H1 (cell line): ENCODE results near the gene FAM43B. TPM values are rescaled to one million over a fixed set of nuclear protein-coding genes. Genes with fewer than 3 reads are reported as not detected.

Experiments used
- CTCF ChIA-PET: fragments of 300-600 bp; sonication (Branson Sonifier 250); formaldehyde crosslinking; loops from one replicate; lab custom pipeline; 2021; ENCODE audit not compliant: partially characterized antibody; lab: Charles Lee
- POLR2A ChIA-PET: fragments of 300-600 bp; sonication (Branson Sonifier 250); formaldehyde crosslinking; loops from one replicate; lab custom pipeline; 2021; ENCODE audit warnings: inconsistent platforms; ENCODE audit not compliant: partially characterized antibody; lab: Charles Lee
- DNase-seq, 2 experiments: peaks; one replicate each; pipeline versions ENCODE4 v3.0.0 to v3.0.0-alpha.2; 2010 to 2022; ENCODE audit warnings: low spot score in 2 of 2, low read depth in 1 of 2, mixed read lengths in 1 of 2
- FAIRE-seq: peaks from 2 replicates; lab custom pipeline; 2011; peaks lifted over from hg19 to GRCh38; lab: Jason Lieb, UNC
- H2AFZ ChIP-seq: 2 replicates; pipeline ENCODE4 v1.8.1; 2012; ENCODE audit warnings: low read length, inconsistent platforms
- H2AK5ac ChIP-seq: 2 replicates; pipeline ENCODE4 v1.6.1; 2013; ENCODE audit warnings: low read depth, low read length
- H2BK120ac ChIP-seq: replicated peaks from 2 replicates; pipeline ENCODE3; 2013; ENCODE audit warnings: low read depth, low read length, inconsistent platforms
- H2BK12ac ChIP-seq: 2 replicates; pipeline ENCODE4 v1.6.1; 2013; ENCODE audit warnings: low read depth, low read length
- H2BK15ac ChIP-seq: 2 replicates; pipeline ENCODE4 v1.6.1; 2013; ENCODE audit warnings: low read length
- H2BK20ac ChIP-seq: 2 replicates; pipeline ENCODE4 v1.6.1; 2013; ENCODE audit warnings: low read length
- H2BK5ac ChIP-seq: 2 replicates; pipeline ENCODE4 v1.6.1; 2013; ENCODE audit warnings: low read depth, low read length
- H3K14ac ChIP-seq: 2 replicates; pipeline ENCODE4 v1.6.1; 2013; ENCODE audit warnings: inconsistent platforms; ENCODE audit not compliant: insufficient read length
- H3K18ac ChIP-seq: 2 replicates; pipeline ENCODE4 v1.6.1; 2013; ENCODE audit warnings: low read length; ENCODE audit errors: extremely low read depth
- H3K23ac ChIP-seq: 2 replicates; pipeline ENCODE4 v1.6.1; 2013; ENCODE audit warnings: inconsistent platforms; ENCODE audit not compliant: insufficient read length
- H3K23me2 ChIP-seq: 2 replicates; pipeline ENCODE4 v1.6.1; 2013; ENCODE audit warnings: low read depth, low read length
- H3K27ac ChIP-seq: 2 replicates; pipeline ENCODE4 v1.6.1; 2011; ENCODE audit warnings: low read depth, low read length, inconsistent platforms
- H3K27me3 ChIP-seq, 4 experiments: replicated peaks in 1 of 4; 1 replicate in 1 of 4; 2 replicates in 3 of 4; pipeline versions ENCODE4 v1.6.1 to v1.8.1; 2011 to 2013; ENCODE audit warnings: low read length in 3 of 4, mild to moderate bottlenecking in 3 of 4, inconsistent platforms in 2 of 4, mixed read lengths in 2 of 4, moderate library complexity in 1 of 4; ENCODE audit not compliant: control insufficient read depth in 3 of 4, insufficient read depth in 3 of 4; ENCODE audit errors: extremely low read depth in 1 of 4
- H3K36me3 ChIP-seq, 4 experiments: 2 replicates each; pipeline versions ENCODE4 v1.6.1 to v1.8.1; 2011 to 2013; ENCODE audit warnings: mild to moderate bottlenecking in 4 of 4, low read length in 3 of 4, moderate library complexity in 2 of 4, control low read depth in 1 of 4, inconsistent platforms in 1 of 4; ENCODE audit not compliant: insufficient read depth in 4 of 4, control insufficient read depth in 2 of 4
- H3K4ac ChIP-seq: replicated peaks from 2 replicates; pipeline ENCODE3; 2013; ENCODE audit warnings: low read length, low read depth, mixed read lengths, inconsistent platforms; ENCODE audit not compliant: insufficient read length
- H3K4me1 ChIP-seq, 4 experiments: replicated peaks in 1 of 4; 1 replicate in 1 of 4; 2 replicates in 3 of 4; pipeline versions ENCODE4 v1.6.1 to v1.8.1; 2011 to 2013; ENCODE audit warnings: low read length in 3 of 4, inconsistent platforms in 2 of 4, mixed read lengths in 1 of 4; ENCODE audit not compliant: insufficient read depth in 4 of 4, control insufficient read depth in 3 of 4
- H3K4me2 ChIP-seq, 2 experiments: 2 replicates each; pipeline versions ENCODE4 v1.6.1 to v1.8.1; 2011 to 2013; ENCODE audit warnings: low read depth in 2 of 2, low read length in 2 of 2, control low read depth in 1 of 2, inconsistent platforms in 1 of 2, mild to moderate bottlenecking in 1 of 2; ENCODE audit not compliant: insufficient read depth in 1 of 2
- H3K4me3 ChIP-seq, 4 experiments: fragments of 200-600, 300-600 bp in 1 of 4; sonication (generic), shearing (Covaris generic), sonication (Bioruptor Twin) in 1 of 4; 2 replicates each; pipeline versions ENCODE4 v1.5.1 to v1.8.1; 2011 to 2016; ENCODE audit warnings: low read length in 4 of 4, low read depth in 3 of 4, control low read depth in 2 of 4, inconsistent platforms in 2 of 4, mild to moderate bottlenecking in 2 of 4, mixed read lengths in 1 of 4, moderate library complexity in 1 of 4; ENCODE audit not compliant: insufficient read depth in 2 of 4; ENCODE audit errors: extremely low read depth in 1 of 4
- H3K56ac ChIP-seq: replicated peaks from 2 replicates; pipeline ENCODE3; 2013; ENCODE audit warnings: low read depth, mild to moderate bottlenecking, mixed read lengths, low read length, inconsistent platforms; ENCODE audit not compliant: insufficient read length
- H3K79me1 ChIP-seq: 2 replicates; pipeline ENCODE4 v1.6.1; 2013; ENCODE audit warnings: low read depth, low read length, control low read depth
- H3K79me2 ChIP-seq, 2 experiments: 2 replicates each; pipeline versions ENCODE4 v1.6.1 to v1.8.1; 2012 to 2013; ENCODE audit warnings: low read length in 2 of 2, mild to moderate bottlenecking in 2 of 2, inconsistent platforms in 1 of 2; ENCODE audit not compliant: insufficient read depth in 2 of 2, control insufficient read depth in 1 of 2
- H3K9ac ChIP-seq, 4 experiments: replicated peaks in 1 of 4; 1 replicate in 1 of 4; 2 replicates in 3 of 4; pipeline versions ENCODE4 v1.6.1 to v1.8.1; 2011 to 2013; ENCODE audit warnings: low read depth in 3 of 4, low read length in 3 of 4, control low read depth in 2 of 4, mild to moderate bottlenecking in 2 of 4, moderate library complexity in 2 of 4, inconsistent platforms in 1 of 4; ENCODE audit errors: extremely low read depth in 1 of 4
- H3K9me3 ChIP-seq, 2 experiments: 2 replicates each; pipeline versions ENCODE4 v1.6.1 to v1.8.1; 2012 to 2013; ENCODE audit warnings: mild to moderate bottlenecking in 2 of 2, moderate library complexity in 2 of 2, control low read depth in 1 of 2, inconsistent platforms in 1 of 2, low read depth in 1 of 2, low read length in 1 of 2, mixed read lengths in 1 of 2; ENCODE audit not compliant: insufficient read depth in 2 of 2
- H4K20me1 ChIP-seq, 2 experiments: replicated peaks in 1 of 2; 2 replicates each; pipeline versions ENCODE3 to v1.8.1; 2011 to 2013; ENCODE audit warnings: inconsistent platforms in 2 of 2, low read length in 2 of 2, mild to moderate bottlenecking in 1 of 2; ENCODE audit not compliant: insufficient read depth in 2 of 2, control insufficient read depth in 1 of 2
- H4K5ac ChIP-seq: 2 replicates; pipeline ENCODE4 v1.6.1; 2013; ENCODE audit warnings: low read length, low read depth, mixed read lengths, inconsistent platforms; ENCODE audit not compliant: insufficient read length
- H4K8ac ChIP-seq: 2 replicates; pipeline ENCODE4 v1.8.0; 2013; ENCODE audit warnings: mild to moderate bottlenecking, moderate library complexity, low read length, inconsistent platforms; ENCODE audit not compliant: insufficient read depth; ENCODE audit errors: extremely low read depth
- H4K91ac ChIP-seq: replicated peaks from 2 replicates; pipeline ENCODE3; 2013; ENCODE audit warnings: low read length, mixed read lengths, inconsistent platforms; ENCODE audit not compliant: insufficient read length
- CEBPB ChIP-seq: IDR thresholded peaks from 2 replicates; pipeline ENCODE4 v1.6.1; 2012; ENCODE audit warnings: low read depth, low read length
- JUN ChIP-seq: IDR thresholded peaks from 2 replicates; pipeline ENCODE4 v1.6.1; 2011; ENCODE audit warnings: low read depth, mild to moderate bottlenecking, improper control_type of control experiment, low read length
- POLR2A ChIP-seq, 2 experiments: IDR thresholded peaks; 1 replicate in 1 of 2; 2 replicates in 1 of 2; pipeline ENCODE4 v1.6.1; 2011; ENCODE audit warnings: low read depth in 2 of 2, low read length in 2 of 2, mild to moderate bottlenecking in 2 of 2; ENCODE audit errors: control extremely low read depth in 1 of 2
- SP4 ChIP-seq: IDR thresholded peaks from 2 replicates; pipeline ENCODE4 v1.6.1; 2012; ENCODE audit warnings: low read length, inconsistent platforms
- WGBS, 2 experiments: shearing (Covaris generic) in 1 of 2; methylation state at CpG; one replicate each; pipeline versions ENCODE4 v1.1.6 to v1.1.7; 2013 to 2015; ENCODE audit warnings: low lambda C conversion rate in 2 of 2, mixed read lengths in 2 of 2, inconsistent platforms in 1 of 2, low coverage in 1 of 2, missing lambda C conversion rate in 1 of 2; ENCODE audit not compliant: insufficient replicate concordance in 2 of 2, insufficient coverage in 1 of 2, insufficient read length in 1 of 2; ENCODE audit errors: extremely low coverage in 1 of 2, missing lambda C conversion rate in 1 of 2; 5-methylcytosine and 5-hydroxymethylcytosine counted together
- polyA plus RNA-seq, 7 experiments: library from polyadenylated mRNA; depleted of rRNA in 3 of 7; stranded (reverse) in 5 of 7; unstranded in 2 of 7; fragments of >200 nt in 5 of 7; fragments of 200-250 nt in 2 of 7; gene quantifications; 1 replicate in 5 of 7; 2 replicates in 1 of 7; 4 replicates in 1 of 7; pipeline versions ENCODE4 v1.2.1 to v1.2.3, GENCODE V29; 2011 to 2013; ENCODE audit warnings: missing spikeins in 2 of 7, mixed read lengths in 2 of 7
- total RNA-seq: library from RNA; stranded (reverse); fragmentation: NEBNext Ultra II Directional; extraction: Animal tissue kit (Norgen Biotek cat#: 25700); gene quantifications from 2 replicates; pipeline ENCODE4 v1.2.1, GENCODE V29; 2021

Gene FAM43B
- total and polyA plus RNA-seq, 2 of the 8 experiments (the other 6 are each of a cell fraction or from before 2014, with no cell fraction given), result 0.88 to 2.2 TPM

GRCh38 chr1:20538227-20538626 lies 14.1 kb upstream of the FAM43B start:
- Histone ChIP-seq H3K9ac (no peak overlapping the region), H3K4ac (no peak overlapping the region), H2BK15ac (no peak overlapping the region), H3K9me3 (no peaks in the 10 kb centered on the region), H3K36me3 (no peaks in the 10 kb centered on the region), H3K14ac (no peak overlapping the region), H4K91ac (no peak overlapping the region), H3K27ac (no peak overlapping the region), H3K4me1 (no peaks in the 10 kb centered on the region), H4K8ac (no peak overlapping the region), H3K18ac (no peak overlapping the region), H3K23ac (no peak overlapping the region), H2BK5ac (no peak overlapping the region), H4K20me1 (no peaks in the 10 kb centered on the region), H3K27me3 (peaks cover 0 to 2% (median 0%) of the 10 kb centered on the region in 4 experiments; a peak in 4 of 7 replicates), H3K4me3 (no peak overlapping the region), H3K4me2 (no peak overlapping the region), H3K79me1 (no peaks in the 10 kb centered on the region), H3K56ac (no peak overlapping the region), H2AK5ac (no peak overlapping the region), H3K79me2 (no peaks in the 10 kb centered on the region), H3K23me2 (no peaks in the 10 kb centered on the region), H2BK120ac (no peak overlapping the region), H2BK20ac (no peak overlapping the region), H4K5ac (no peak overlapping the region), H2BK12ac (no peak overlapping the region), H2AFZ (no peak overlapping the region)
- TF ChIP-seq JUN, result no peak
- TF ChIP-seq POLR2A (IDR thresholded peaks at IDR 0.05; ENCODE audit: control extremely low read depth in 1 of 2, low read depth in 2 of 2, low read length in 2 of 2), result no peak
- no peak for TF ChIP-seq SP4
- no peak for TF ChIP-seq CEBPB
- no peak for DNase-seq
- CTCF ChIA-PET, result interaction anchor here (1.0 to 2.1 kb wide), 3 partner anchors 10 to 94 kb away, joined by 3 to 6 read pairs (median 6); no protein-coding TSS in a partner anchor
- 73% methylated on average over 2 of the region's 2 CpGs; no CpG with 5 or more reads in 1 of the 2 experiments for WGBS, 2 experiments
- FAIRE-seq, result no peak
- POLR2A ChIA-PET, result interaction anchor here (1.2 kb wide), 1 partner anchor 11 kb away, joined by 4 read pairs; no protein-coding TSS in a partner anchor
